ENCODE measurements around the gene RDH12.

RDH12 gene

GRCh38 chr14:67756496-67756895 is 54.8 kb downstream of the RDH12 start:
- no peak overlapping the region for H3K27ac ChIP-seq
- no peak overlapping the region for H3K4me3 ChIP-seq (ENCODE audit: low read depth in 1 of 2, low read length in 1 of 2)
- no peaks in the 10 kb centered on the region for H3K4me1 ChIP-seq (ENCODE audit: control insufficient read depth in 1 of 2, insufficient read depth in 1 of 2, low read depth in 1 of 2, low read length in 1 of 2)
- H3K27me3 ChIP-seq = no peaks in the 10 kb centered on the region
- H3K36me3 ChIP-seq = peaks cover 90% of the 10 kb centered on the region
- H3K9me3 ChIP-seq = no peaks in the 10 kb centered on the region
- TF ChIP-seq CTCF (IDR thresholded peaks at IDR 0.05) = no peak

- no peak overlapping the region for H3K4me3 ChIP-seq (ENCODE audit: low read depth in 1 of 2, low read length in 1 of 2)
- no peaks in the 10 kb centered on the region for H3K4me1 ChIP-seq (ENCODE audit: control insufficient read depth in 1 of 2, insufficient read depth in 1 of 2, low read depth in 1 of 2, low read length in 1 of 2)
- H3K27ac ChIP-seq = no peak overlapping the region
- no peaks in the 10 kb centered on the region for H3K9me3 ChIP-seq
- no peak for TF ChIP-seq CTCF (IDR thresholded peaks at IDR 0.05)
- H3K27me3 ChIP-seq = no peaks in the 10 kb centered on the region
- peaks cover 89% of the 10 kb centered on the region for H3K36me3 ChIP-seq
Measured at GRCh38 chr14:67757175-67757574, 55.5 kb downstream of the RDH12 start.

- Histone ChIP-seq H3K4me1 (ENCODE audit: control insufficient read depth in 1 of 2, insufficient read depth in 1 of 2, low read depth in 1 of 2, low read length in 1 of 2) (peaks cover 9 to 13% of the 10 kb centered on the region in 2 experiments), H3K36me3 (peaks cover 83% of the 10 kb centered on the region), H3K9me3 (no peaks in the 10 kb centered on the region), H3K27ac (no peak overlapping the region), H3K4me3 (ENCODE audit: low read depth in 1 of 2, low read length in 1 of 2) (no peak overlapping the region), H3K27me3 (no peaks in the 10 kb centered on the region)
- no peak for TF ChIP-seq CTCF (IDR thresholded peaks at IDR 0.05)
Measured at GRCh38 chr14:67759916-67760315, 58.2 kb downstream of the RDH12 start.

- no peaks in the 10 kb centered on the region for H3K9me3 ChIP-seq
- H3K4me1 ChIP-seq (ENCODE audit: control insufficient read depth in 1 of 2, insufficient read depth in 1 of 2, low read depth in 1 of 2, low read length in 1 of 2) = peaks cover 19 to 24% of the 10 kb centered on the region in 2 experiments
- peaks cover 73% of the 10 kb centered on the region for H3K36me3 ChIP-seq
- no peaks in the 10 kb centered on the region for H3K27me3 ChIP-seq
- no peak overlapping the region for H3K4me3 ChIP-seq (ENCODE audit: low read depth in 1 of 2, low read length in 1 of 2)
- H3K27ac ChIP-seq = no peak overlapping the region
- TF ChIP-seq CTCF (IDR thresholded peaks at IDR 0.05) = no peak
Measured at GRCh38 chr14:67762051-67762450, 60.4 kb downstream of the RDH12 start.

GRCh38 chr14:67763158-67763822 is 61.6 kb downstream of the RDH12 start:
- H3K4me3 ChIP-seq (ENCODE audit: low read depth in 1 of 2, low read length in 1 of 2) = no peak overlapping the region

More at GRCh38 chr14:67763158-67763822, 61.6 kb downstream of the RDH12 start:
- H3K4me1 ChIP-seq (ENCODE audit: control insufficient read depth in 1 of 2, insufficient read depth in 1 of 2, low read depth in 1 of 2, low read length in 1 of 2) = peaks cover 19 to 24% of the 10 kb centered on the region in 2 experiments
- peak overlapping the region; percentile 43 for H3K27ac ChIP-seq
- H3K36me3 ChIP-seq = peaks cover 75% of the 10 kb centered on the region
- no peaks in the 10 kb centered on the region for H3K27me3 ChIP-seq
- H3K9me3 ChIP-seq = no peaks in the 10 kb centered on the region
- TF ChIP-seq CTCF (IDR thresholded peaks at IDR 0.05) = no peak

Measured in neutrophil (primary cell).